ENCODE data around the gene ATAD3B. TPM values are rescaled to one million over a fixed set of nuclear protein-coding genes. Genes with fewer than 3 reads are reported as not detected.

Gene ATAD3B
- total and polyA plus RNA-seq, 10 of the 15 experiments (the other 5 are each of a cell fraction or from before 2014, with no cell fraction given) = 0.03 to 38.8 (median 23.8) TPM

DNA sequence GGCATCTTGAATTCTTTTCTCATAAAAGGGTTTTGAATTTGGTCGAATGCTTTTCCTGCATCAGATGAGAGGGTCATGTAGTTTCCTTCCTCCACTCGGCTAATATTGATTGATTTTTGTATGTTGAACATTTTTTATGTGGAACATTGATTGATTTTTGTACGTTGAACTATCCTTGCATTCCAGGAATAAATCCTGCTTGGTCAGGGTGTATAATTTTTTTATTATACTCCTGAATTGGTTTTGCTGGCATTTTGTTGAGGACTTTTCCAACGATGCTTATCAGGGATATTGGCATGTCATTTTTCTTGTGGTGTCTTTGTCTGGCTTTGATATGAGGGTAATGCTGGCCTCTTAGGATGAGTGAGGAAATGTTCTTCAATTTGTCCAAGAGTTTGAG lies 60.4 kb downstream of the ATAD3B start (continued):
- TF ChIP-seq, protein P1, sequence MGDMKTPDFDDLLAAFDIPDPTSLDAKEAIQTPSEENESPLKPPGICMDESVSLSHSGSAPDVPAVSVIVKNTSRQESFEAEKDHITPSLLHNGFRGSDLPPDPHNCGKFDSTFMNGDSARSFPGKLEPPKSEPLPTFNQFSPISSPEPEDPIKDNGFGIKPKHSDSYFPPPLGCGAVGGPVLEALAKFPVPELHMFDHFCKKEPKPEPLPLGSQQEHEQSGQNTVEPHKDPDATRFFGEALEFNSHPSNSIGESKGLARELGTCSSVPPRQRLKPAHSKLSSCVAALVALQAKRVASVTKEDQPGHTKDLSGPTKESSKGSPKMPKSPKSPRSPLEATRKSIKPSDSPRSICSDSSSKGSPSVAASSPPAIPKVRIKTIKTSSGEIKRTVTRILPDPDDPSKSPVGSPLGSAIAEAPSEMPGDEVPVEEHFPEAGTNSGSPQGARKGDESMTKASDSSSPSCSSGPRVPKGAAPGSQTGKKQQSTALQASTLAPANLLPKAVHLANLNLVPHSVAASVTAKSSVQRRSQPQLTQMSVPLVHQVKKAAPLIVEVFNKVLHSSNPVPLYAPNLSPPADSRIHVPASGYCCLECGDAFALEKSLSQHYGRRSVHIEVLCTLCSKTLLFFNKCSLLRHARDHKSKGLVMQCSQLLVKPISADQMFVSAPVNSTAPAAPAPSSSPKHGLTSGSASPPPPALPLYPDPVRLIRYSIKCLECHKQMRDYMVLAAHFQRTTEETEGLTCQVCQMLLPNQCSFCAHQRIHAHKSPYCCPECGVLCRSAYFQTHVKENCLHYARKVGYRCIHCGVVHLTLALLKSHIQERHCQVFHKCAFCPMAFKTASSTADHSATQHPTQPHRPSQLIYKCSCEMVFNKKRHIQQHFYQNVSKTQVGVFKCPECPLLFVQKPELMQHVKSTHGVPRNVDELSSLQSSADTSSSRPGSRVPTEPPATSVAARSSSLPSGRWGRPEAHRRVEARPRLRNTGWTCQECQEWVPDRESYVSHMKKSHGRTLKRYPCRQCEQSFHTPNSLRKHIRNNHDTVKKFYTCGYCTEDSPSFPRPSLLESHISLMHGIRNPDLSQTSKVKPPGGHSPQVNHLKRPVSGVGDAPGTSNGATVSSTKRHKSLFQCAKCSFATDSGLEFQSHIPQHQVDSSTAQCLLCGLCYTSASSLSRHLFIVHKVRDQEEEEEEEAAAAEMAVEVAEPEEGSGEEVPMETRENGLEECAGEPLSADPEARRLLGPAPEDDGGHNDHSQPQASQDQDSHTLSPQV (IDR thresholded peaks at IDR 0.05) = no peak
- TF ChIP-seq EZH2 (IDR thresholded peaks at IDR 0.05; ENCODE audit: borderline replicate concordance, control insufficient read depth, low read depth, low read length) (no peak), EED (IDR thresholded peaks at IDR 0.05; ENCODE audit: low read depth) (no peak), DPF2 (IDR thresholded peaks at IDR 0.05) (no peak)
- TF ChIP-seq, protein P2, sequence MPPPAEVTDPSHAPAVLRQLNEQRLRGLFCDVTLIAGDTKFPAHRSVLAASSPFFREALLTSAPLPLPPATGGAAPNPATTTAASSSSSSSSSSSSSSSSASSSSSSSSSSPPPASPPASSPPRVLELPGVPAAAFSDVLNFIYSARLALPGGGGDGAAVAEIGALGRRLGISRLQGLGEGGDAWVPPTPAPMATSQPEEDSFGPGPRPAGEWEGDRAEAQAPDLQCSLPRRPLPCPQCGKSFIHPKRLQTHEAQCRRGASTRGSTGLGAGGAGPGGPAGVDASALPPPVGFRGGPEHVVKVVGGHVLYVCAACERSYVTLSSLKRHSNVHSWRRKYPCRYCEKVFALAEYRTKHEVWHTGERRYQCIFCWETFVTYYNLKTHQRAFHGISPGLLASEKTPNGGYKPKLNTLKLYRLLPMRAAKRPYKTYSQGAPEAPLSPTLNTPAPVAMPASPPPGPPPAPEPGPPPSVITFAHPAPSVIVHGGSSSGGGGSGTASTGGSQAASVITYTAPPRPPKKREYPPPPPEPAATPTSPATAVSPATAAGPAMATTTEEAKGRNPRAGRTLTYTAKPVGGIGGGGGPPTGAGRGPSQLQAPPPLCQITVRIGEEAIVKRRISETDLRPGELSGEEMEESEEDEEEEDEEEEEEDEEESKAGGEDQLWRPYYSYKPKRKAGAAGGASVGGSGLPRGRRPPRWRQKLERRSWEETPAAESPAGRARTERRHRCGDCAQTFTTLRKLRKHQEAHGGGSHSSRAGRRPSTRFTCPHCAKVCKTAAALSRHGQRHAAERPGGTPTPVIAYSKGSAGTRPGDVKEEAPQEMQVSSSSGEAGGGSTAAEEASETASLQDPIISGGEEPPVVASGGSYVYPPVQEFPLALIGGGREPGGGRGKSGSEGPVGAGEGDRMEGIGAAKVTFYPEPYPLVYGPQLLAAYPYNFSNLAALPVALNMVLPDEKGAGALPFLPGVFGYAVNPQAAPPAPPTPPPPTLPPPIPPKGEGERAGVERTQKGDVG (CRISPR knock-in tag; IDR thresholded peaks at IDR 0.05) = no peak
- TF ChIP-seq, protein P3, sequence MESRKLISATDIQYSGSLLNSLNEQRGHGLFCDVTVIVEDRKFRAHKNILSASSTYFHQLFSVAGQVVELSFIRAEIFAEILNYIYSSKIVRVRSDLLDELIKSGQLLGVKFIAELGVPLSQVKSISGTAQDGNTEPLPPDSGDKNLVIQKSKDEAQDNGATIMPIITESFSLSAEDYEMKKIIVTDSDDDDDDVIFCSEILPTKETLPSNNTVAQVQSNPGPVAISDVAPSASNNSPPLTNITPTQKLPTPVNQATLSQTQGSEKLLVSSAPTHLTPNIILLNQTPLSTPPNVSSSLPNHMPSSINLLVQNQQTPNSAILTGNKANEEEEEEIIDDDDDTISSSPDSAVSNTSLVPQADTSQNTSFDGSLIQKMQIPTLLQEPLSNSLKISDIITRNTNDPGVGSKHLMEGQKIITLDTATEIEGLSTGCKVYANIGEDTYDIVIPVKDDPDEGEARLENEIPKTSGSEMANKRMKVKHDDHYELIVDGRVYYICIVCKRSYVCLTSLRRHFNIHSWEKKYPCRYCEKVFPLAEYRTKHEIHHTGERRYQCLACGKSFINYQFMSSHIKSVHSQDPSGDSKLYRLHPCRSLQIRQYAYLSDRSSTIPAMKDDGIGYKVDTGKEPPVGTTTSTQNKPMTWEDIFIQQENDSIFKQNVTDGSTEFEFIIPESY (IDR thresholded peaks at IDR 0.05) = no peak
- TF ChIP-seq, protein P4, sequence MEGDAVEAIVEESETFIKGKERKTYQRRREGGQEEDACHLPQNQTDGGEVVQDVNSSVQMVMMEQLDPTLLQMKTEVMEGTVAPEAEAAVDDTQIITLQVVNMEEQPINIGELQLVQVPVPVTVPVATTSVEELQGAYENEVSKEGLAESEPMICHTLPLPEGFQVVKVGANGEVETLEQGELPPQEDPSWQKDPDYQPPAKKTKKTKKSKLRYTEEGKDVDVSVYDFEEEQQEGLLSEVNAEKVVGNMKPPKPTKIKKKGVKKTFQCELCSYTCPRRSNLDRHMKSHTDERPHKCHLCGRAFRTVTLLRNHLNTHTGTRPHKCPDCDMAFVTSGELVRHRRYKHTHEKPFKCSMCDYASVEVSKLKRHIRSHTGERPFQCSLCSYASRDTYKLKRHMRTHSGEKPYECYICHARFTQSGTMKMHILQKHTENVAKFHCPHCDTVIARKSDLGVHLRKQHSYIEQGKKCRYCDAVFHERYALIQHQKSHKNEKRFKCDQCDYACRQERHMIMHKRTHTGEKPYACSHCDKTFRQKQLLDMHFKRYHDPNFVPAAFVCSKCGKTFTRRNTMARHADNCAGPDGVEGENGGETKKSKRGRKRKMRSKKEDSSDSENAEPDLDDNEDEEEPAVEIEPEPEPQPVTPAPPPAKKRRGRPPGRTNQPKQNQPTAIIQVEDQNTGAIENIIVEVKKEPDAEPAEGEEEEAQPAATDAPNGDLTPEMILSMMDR (IDR thresholded peaks at IDR 0.05 in 2 of 3, conservative IDR thresholded peaks at IDR 0.05 in 1 of 3; ENCODE audit: control insufficient read depth in 2 of 3, extremely low read depth in 1 of 3, insufficient read depth in 1 of 3, low read depth in 3 of 3, low read length in 3 of 3) = no peak
- TF ChIP-seq, protein P5, sequence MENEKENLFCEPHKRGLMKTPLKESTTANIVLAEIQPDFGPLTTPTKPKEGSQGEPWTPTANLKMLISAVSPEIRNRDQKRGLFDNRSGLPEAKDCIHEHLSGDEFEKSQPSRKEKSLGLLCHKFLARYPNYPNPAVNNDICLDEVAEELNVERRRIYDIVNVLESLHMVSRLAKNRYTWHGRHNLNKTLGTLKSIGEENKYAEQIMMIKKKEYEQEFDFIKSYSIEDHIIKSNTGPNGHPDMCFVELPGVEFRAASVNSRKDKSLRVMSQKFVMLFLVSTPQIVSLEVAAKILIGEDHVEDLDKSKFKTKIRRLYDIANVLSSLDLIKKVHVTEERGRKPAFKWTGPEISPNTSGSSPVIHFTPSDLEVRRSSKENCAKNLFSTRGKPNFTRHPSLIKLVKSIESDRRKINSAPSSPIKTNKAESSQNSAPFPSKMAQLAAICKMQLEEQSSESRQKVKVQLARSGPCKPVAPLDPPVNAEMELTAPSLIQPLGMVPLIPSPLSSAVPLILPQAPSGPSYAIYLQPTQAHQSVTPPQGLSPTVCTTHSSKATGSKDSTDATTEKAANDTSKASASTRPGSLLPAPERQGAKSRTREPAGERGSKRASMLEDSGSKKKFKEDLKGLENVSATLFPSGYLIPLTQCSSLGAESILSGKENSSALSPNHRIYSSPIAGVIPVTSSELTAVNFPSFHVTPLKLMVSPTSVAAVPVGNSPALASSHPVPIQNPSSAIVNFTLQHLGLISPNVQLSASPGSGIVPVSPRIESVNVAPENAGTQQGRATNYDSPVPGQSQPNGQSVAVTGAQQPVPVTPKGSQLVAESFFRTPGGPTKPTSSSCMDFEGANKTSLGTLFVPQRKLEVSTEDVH (IDR thresholded peaks at IDR 0.05; ENCODE audit: low read depth, partially characterized antibody) = no peak
